Fibroblast of skin of back (primary cell): ENCODE results near the gene RRBP1.

Experiments
- DNase-seq: peaks from one replicate; pipeline ENCODE4 v3.0.0-alpha.2; 2013

RRBP1 gene

GRCh38 chr20:17602493-17602892, 79.5 kb downstream of the RRBP1 start:
- no peak for DNase-seq

- no peak for DNase-seq
Observed at GRCh38 chr20:17601957-17602356, 80.1 kb downstream of the RRBP1 start.

GRCh38 chr20:17598013-17598550, 84.0 kb downstream of the RRBP1 start:
- no peak for DNase-seq

GRCh38 chr20:17595856-17596255, 86.2 kb downstream of the RRBP1 start:
- no peak for DNase-seq

- peak; percentile 58 for DNase-seq
Observed at GRCh38 chr20:17594443-17594842, 87.6 kb downstream of the RRBP1 start.

GRCh38 chr20:17593902-17594301, 88.1 kb downstream of the RRBP1 start:
- DNase-seq, result no peak

- no peak for DNase-seq
Observed at GRCh38 chr20:17590245-17590644, 91.8 kb downstream of the RRBP1 start.

- DNase-seq, result peak; percentile 46
Observed at GRCh38 chr20:17589161-17589834, 92.7 kb downstream of the RRBP1 start.

- no peak for DNase-seq
Observed at GRCh38 chr20:17587824-17588223, 94.2 kb downstream of the RRBP1 start.

- DNase-seq, result no peak
Observed at GRCh38 chr20:17587148-17587547, 94.9 kb downstream of the RRBP1 start.

GRCh38 chr20:17586250-17586649, 95.8 kb downstream of the RRBP1 start:
- no peak for DNase-seq

GRCh38 chr20:17584689-17585088, 97.4 kb downstream of the RRBP1 start:
- DNase-seq, result no peak

GRCh38 chr20:17583126-17583525, 98.9 kb downstream of the RRBP1 start:
- no peak for DNase-seq

- DNase-seq, result no peak
Observed at GRCh38 chr20:17580895-17581294, 101.1 kb downstream of the RRBP1 start.

GRCh38 chr20:17579369-17580039, 102.5 kb downstream of the RRBP1 start:
- peak; percentile 42 for DNase-seq

- DNase-seq, result no peak
Observed at GRCh38 chr20:17576215-17576614, 105.8 kb downstream of the RRBP1 start.

- DNase-seq, result no peak
Observed at GRCh38 chr20:17573463-17573862, 108.6 kb downstream of the RRBP1 start.

GRCh38 chr20:17572034-17572638, 109.9 kb downstream of the RRBP1 start:
- DNase-seq, result no peak

GRCh38 chr20:17571153-17571527, 110.9 kb downstream of the RRBP1 start:
- DNase-seq, result no peak

- DNase-seq, result peak; percentile 57
Observed at GRCh38 chr20:17570347-17571152, 111.5 kb downstream of the RRBP1 start.

GRCh38 chr20:17569616-17570346, 112.3 kb downstream of the RRBP1 start, which contains the start of gene DSTN:
TSS of gene DSTN (plus strand) at chr20:17570075. CDS start at chr20:17570209, 134 bp downstream.
- DNase-seq, result peak; percentile 98

- DNase-seq, result peak; percentile 100
Observed at GRCh38 chr20:17568972-17569521, 113.0 kb downstream of the RRBP1 start.
